Tibial nerve (tissue), 3 donors: ENCODE measurements around the gene RAB30.
"Not testable (repeated sequence)": the region's sequence is repeated elsewhere in the genome, so short reads cannot be mapped to it uniquely, and the experiment has no call there.

Experiments used
- POLR2A ChIP-seq, 2 donors: fragments of 450-650 bp; IDR thresholded peaks; one replicate each; pipeline ENCODE4 v1.6.1; 2017; ENCODE audit warnings: antibody characterized with exemption in 2 of 2, mild to moderate bottlenecking in 2 of 2, moderate library complexity in 2 of 2
- TF ChIP-seq, protein P1 (sequence below), 5 experiments: fragments of 200-600 bp in 3 of 5; fragments of 450-650 bp in 2 of 5; sonication (generic) in 3 of 5; IDR thresholded peaks; one replicate each; pipeline ENCODE4 v1.5.1; 2016 to 2019; ENCODE audit warnings: antibody characterized with exemption in 5 of 5, mild to moderate bottlenecking in 3 of 5, moderate library complexity in 2 of 5

- TF ChIP-seq, protein P1, sequence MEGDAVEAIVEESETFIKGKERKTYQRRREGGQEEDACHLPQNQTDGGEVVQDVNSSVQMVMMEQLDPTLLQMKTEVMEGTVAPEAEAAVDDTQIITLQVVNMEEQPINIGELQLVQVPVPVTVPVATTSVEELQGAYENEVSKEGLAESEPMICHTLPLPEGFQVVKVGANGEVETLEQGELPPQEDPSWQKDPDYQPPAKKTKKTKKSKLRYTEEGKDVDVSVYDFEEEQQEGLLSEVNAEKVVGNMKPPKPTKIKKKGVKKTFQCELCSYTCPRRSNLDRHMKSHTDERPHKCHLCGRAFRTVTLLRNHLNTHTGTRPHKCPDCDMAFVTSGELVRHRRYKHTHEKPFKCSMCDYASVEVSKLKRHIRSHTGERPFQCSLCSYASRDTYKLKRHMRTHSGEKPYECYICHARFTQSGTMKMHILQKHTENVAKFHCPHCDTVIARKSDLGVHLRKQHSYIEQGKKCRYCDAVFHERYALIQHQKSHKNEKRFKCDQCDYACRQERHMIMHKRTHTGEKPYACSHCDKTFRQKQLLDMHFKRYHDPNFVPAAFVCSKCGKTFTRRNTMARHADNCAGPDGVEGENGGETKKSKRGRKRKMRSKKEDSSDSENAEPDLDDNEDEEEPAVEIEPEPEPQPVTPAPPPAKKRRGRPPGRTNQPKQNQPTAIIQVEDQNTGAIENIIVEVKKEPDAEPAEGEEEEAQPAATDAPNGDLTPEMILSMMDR (IDR thresholded peaks at IDR 0.05): not testable (repeated sequence)
- TF ChIP-seq POLR2A (IDR thresholded peaks at IDR 0.05): not testable (repeated sequence)
Measured at GRCh38 chr11:82962021-82962420, 109.7 kb downstream of the RAB30 start.
